IMR-90 (cell line): ENCODE results near the gene STK25. TPM values are rescaled to one million over a fixed set of nuclear protein-coding genes. Genes with fewer than 3 reads are reported as not detected.

Experiments used
- ATAC-seq: fragments of 200-7000 bp; cut with Tn5 transposase; 2 replicates; pipeline ENCODE4 v1.9.1; 2020; ENCODE audit warnings: low read depth, mild to moderate bottlenecking, moderate library complexity
- BruUV-seq: library from RNA; stranded (reverse); fragments of 400-500 nt; replicated peaks from 2 replicates; lab custom pipeline; 2021; lab: Mats Ljungman, UMichigan
- CTCF ChIA-PET: fragments of 300-600 bp; formaldehyde crosslinking; extraction: SDS; loops from one replicate; lab custom pipeline; 2021; ENCODE audit warnings: antibody characterized with exemption; lab: Yijun Ruan, JAX
- POLR2A ChIA-PET: fragments of 300-600 bp; sonication (Branson Sonifier 250); formaldehyde crosslinking; loops from one replicate; lab custom pipeline; 2022; ENCODE audit warnings: antibody characterized with exemption; ENCODE audit not compliant: unreplicated experiment; lab: Charles Lee
- DNase-seq: peaks from one replicate; pipeline ENCODE4 v3.0.0; 2013
- H2AFZ ChIP-seq: replicated peaks from 2 replicates; pipeline ENCODE3; 2013; ENCODE audit warnings: low read length, mild to moderate bottlenecking; ENCODE audit not compliant: poor library complexity
- H2AK5ac ChIP-seq: 2 replicates; pipeline ENCODE4 v1.6.1; 2013; ENCODE audit warnings: low read depth, low read length, inconsistent platforms
- H2AK9ac ChIP-seq: replicated peaks from 2 replicates; pipeline ENCODE3; 2013; ENCODE audit warnings: mild to moderate bottlenecking, low read depth, low read length, moderate library complexity; ENCODE audit not compliant: poor library complexity
- H2BK120ac ChIP-seq: 2 replicates; pipeline ENCODE4 v1.6.1; 2013; ENCODE audit warnings: low read depth, low read length, inconsistent platforms
- H2BK15ac ChIP-seq: 3 replicates; pipeline ENCODE4 v1.6.1; 2013; ENCODE audit warnings: low read depth, low read length, inconsistent platforms
- H2BK20ac ChIP-seq: 2 replicates; pipeline ENCODE4 v1.6.1; 2013; ENCODE audit warnings: low read depth, mild to moderate bottlenecking, inconsistent platforms, low read length, moderate library complexity
- H2BK5ac ChIP-seq: 2 replicates; pipeline ENCODE4 v1.6.1; 2013; ENCODE audit warnings: mild to moderate bottlenecking, low read depth, low read length, inconsistent platforms; ENCODE audit not compliant: poor library complexity, severe bottlenecking
- H3K14ac ChIP-seq: replicated peaks from 2 replicates; pipeline ENCODE4 v1.6.1; 2013; ENCODE audit warnings: low read depth, low read length, inconsistent platforms
- H3K18ac ChIP-seq: 2 replicates; pipeline ENCODE4 v1.6.1; 2013; ENCODE audit warnings: low read depth, low read length, control low read depth
- H3K23ac ChIP-seq: 2 replicates; pipeline ENCODE4 v1.6.1; 2013; ENCODE audit warnings: low read depth, low read length, inconsistent platforms
- H3K27ac ChIP-seq: 2 replicates; pipeline ENCODE4 v1.5.1; 2013; ENCODE audit warnings: mild to moderate bottlenecking, control low read depth, low read length; ENCODE audit not compliant: insufficient read depth
- H3K27me3 ChIP-seq: 2 replicates; pipeline ENCODE4 v1.6.1; 2013; ENCODE audit warnings: low read length; ENCODE audit not compliant: control insufficient read depth, insufficient read depth
- H3K36me3 ChIP-seq: 2 replicates; pipeline ENCODE4 v1.6.1; 2013; ENCODE audit warnings: low read length, mixed read lengths; ENCODE audit not compliant: control insufficient read depth, insufficient read depth
- H3K4ac ChIP-seq: 2 replicates; pipeline ENCODE4 v1.6.1; 2013; ENCODE audit warnings: low read depth, low read length, inconsistent platforms
- H3K4me1 ChIP-seq: 2 replicates; pipeline ENCODE4 v1.6.1; 2013; ENCODE audit warnings: low read length, mixed read lengths; ENCODE audit not compliant: control insufficient read depth, insufficient read depth
- H3K4me2 ChIP-seq: 2 replicates; pipeline ENCODE4 v1.6.1; 2013; ENCODE audit warnings: low read depth, mild to moderate bottlenecking, control low read depth, low read length, moderate library complexity
- H3K4me3 ChIP-seq: 2 replicates; pipeline ENCODE4 v1.5.1; 2013; ENCODE audit warnings: low read depth, mild to moderate bottlenecking, control low read depth, low read length, moderate library complexity; ENCODE audit not compliant: insufficient read depth
- H3K56ac ChIP-seq: 2 replicates; pipeline ENCODE4 v1.6.1; 2013; ENCODE audit warnings: low read length, inconsistent platforms; ENCODE audit not compliant: insufficient read depth; ENCODE audit errors: extremely low read depth
- H3K79me1 ChIP-seq, 2 experiments: 2 replicates each; pipeline ENCODE4 v1.6.1; 2013; ENCODE audit warnings: low read length in 2 of 2, inconsistent platforms in 1 of 2, low read depth in 1 of 2
- H3K9ac ChIP-seq: 2 replicates; pipeline ENCODE4 v1.6.1; 2013; ENCODE audit warnings: low read depth, low read length, control low read depth
- H3K9me1 ChIP-seq: 2 replicates; pipeline ENCODE4 v1.6.1; 2013; ENCODE audit warnings: low read length, inconsistent platforms; ENCODE audit not compliant: insufficient read depth
- H3K9me3 ChIP-seq: 2 replicates; pipeline ENCODE4 v1.6.1; 2013; ENCODE audit warnings: low read length; ENCODE audit not compliant: control insufficient read depth, insufficient read depth
- H4K20me1 ChIP-seq: 2 replicates; pipeline ENCODE4 v1.6.1; 2013; ENCODE audit warnings: low read length, inconsistent platforms; ENCODE audit not compliant: insufficient read depth
- H4K5ac ChIP-seq: 2 replicates; pipeline ENCODE4 v1.6.1; 2013; ENCODE audit warnings: mild to moderate bottlenecking, low read depth, low read length, control low read depth
- H4K8ac ChIP-seq, 2 experiments: 2 replicates each; pipeline ENCODE4 v1.6.1; 2013; ENCODE audit warnings: low read depth in 2 of 2, low read length in 2 of 2, control low read depth in 1 of 2, inconsistent platforms in 1 of 2
- H4K91ac ChIP-seq: 2 replicates; pipeline ENCODE4 v1.6.1; 2013; ENCODE audit warnings: low read depth, low read length, inconsistent platforms; ENCODE audit not compliant: insufficient read depth
- BHLHE40 ChIP-seq: fragments of 150-350 bp; IDR thresholded peaks from 2 replicates; pipeline ENCODE4 v1.6.1; 2016; ENCODE audit warnings: mild to moderate bottlenecking, low read depth, low read length
- FOS ChIP-seq: fragments of 150-350 bp; IDR thresholded peaks from 2 replicates; pipeline ENCODE4 v1.6.1; 2016; ENCODE audit warnings: low read depth, low read length
- MAFK ChIP-seq: IDR thresholded peaks from 2 replicates; pipeline ENCODE4 v1.6.1; 2012; ENCODE audit warnings: low read depth, low read length, improper control_type of control experiment
- MAZ ChIP-seq: IDR thresholded peaks from 2 replicates; pipeline ENCODE4 v1.6.1; 2012; ENCODE audit warnings: low read depth, mild to moderate bottlenecking, low read length, improper control_type of control experiment, moderate library complexity, borderline replicate concordance
- MXI1 ChIP-seq: IDR thresholded peaks from 2 replicates; pipeline ENCODE4 v1.6.1; 2012; ENCODE audit warnings: low read depth, mild to moderate bottlenecking, low read length, moderate library complexity, borderline replicate concordance
- NFE2L2 ChIP-seq: fragments of 150-350 bp; IDR thresholded peaks from 2 replicates; pipeline ENCODE4 v1.6.1; 2016; ENCODE audit warnings: low read depth, mild to moderate bottlenecking, low read length
- POLR2A ChIP-seq: IDR thresholded peaks from 2 replicates; pipeline ENCODE4 v1.6.1; 2012; ENCODE audit warnings: mild to moderate bottlenecking, low read depth, low read length
- RFX5 ChIP-seq: IDR thresholded peaks from 2 replicates; pipeline ENCODE4 v1.8.0; 2012; ENCODE audit warnings: low read depth, mild to moderate bottlenecking, low read length, moderate library complexity
- SMC3 ChIP-seq: fragments of 150-350 bp; IDR thresholded peaks from 2 replicates; pipeline ENCODE4 v1.6.1; 2016; ENCODE audit warnings: low read depth, mild to moderate bottlenecking, antibody characterized with exemption, low read length, moderate library complexity
- WGBS, 2 experiments: methylation state at CpG; one replicate each; pipeline versions ENCODE4 v1.1.5 to v1.1.7; 2013; ENCODE audit warnings: missing lambda C conversion rate in 2 of 2; ENCODE audit not compliant: insufficient read length in 1 of 2; ENCODE audit errors: extremely low coverage in 2 of 2; 5-methylcytosine and 5-hydroxymethylcytosine counted together
- dilution Hi-C: fragments of 300-500 bp; cut with HindIII; formaldehyde crosslinking; loops from one replicate; pipeline ENCODE4 v1.14.3; 2018; ENCODE audit warnings: low sequenced_read_pairs; ENCODE audit not compliant: unreplicated experiment
- in situ Hi-C: fragments of 300-500 bp; cut with MboI; formaldehyde crosslinking; loops from 3 replicates; pipeline ENCODE4 v1.14.3; 2019; ENCODE audit warnings: low sequenced_read_pairs, inconsistent platforms, mixed read lengths
- intact Hi-C: fragments of 100-400 bp; cut with micrococcal nuclease; formaldehyde crosslinking; loops from 2 replicates; pipeline ENCODE4 v1.10.0; 2022
- polyA plus RNA-seq, 3 experiments: library from polyadenylated mRNA; depleted of rRNA; stranded (reverse); fragments of >200 nt; gene quantifications; 2 replicates each; pipeline ENCODE4 v1.2.3, GENCODE V29; 2012; ENCODE audit warnings: low replicate concordance in 1 of 3
- total RNA-seq: library from RNA; depleted of rRNA; stranded (reverse); fragments of >200 nt; gene quantifications from 2 replicates; pipeline ENCODE4 v1.2.3, GENCODE V29; 2012
- TF ChIP-seq, protein P1 (sequence below): fragments of 150-350 bp; IDR thresholded peaks from 2 replicates; pipeline ENCODE4 v1.6.1; 2017; ENCODE audit warnings: mild to moderate bottlenecking, antibody characterized with exemption, low read length, low read depth
- TF ChIP-seq, protein P2 (sequence below): conservative IDR thresholded peaks from 2 replicates; pipeline ENCODE4 v1.5.1; 2012; ENCODE audit warnings: mild to moderate bottlenecking, low read depth, low read length, improper control_type of control experiment

The STK25 gene
- total and polyA plus RNA-seq, 2 of the 4 experiments (the other 2 are of a cell fraction) = 258 to 392 TPM

- TF ChIP-seq MAFK = no peak
- no peak for TF ChIP-seq POLR2A
- TF ChIP-seq, protein P1, sequence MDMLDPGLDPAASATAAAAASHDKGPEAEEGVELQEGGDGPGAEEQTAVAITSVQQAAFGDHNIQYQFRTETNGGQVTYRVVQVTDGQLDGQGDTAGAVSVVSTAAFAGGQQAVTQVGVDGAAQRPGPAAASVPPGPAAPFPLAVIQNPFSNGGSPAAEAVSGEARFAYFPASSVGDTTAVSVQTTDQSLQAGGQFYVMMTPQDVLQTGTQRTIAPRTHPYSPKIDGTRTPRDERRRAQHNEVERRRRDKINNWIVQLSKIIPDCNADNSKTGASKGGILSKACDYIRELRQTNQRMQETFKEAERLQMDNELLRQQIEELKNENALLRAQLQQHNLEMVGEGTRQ = no peak
Measured at GRCh38 chr2:241553512-241553830, 45.1 kb upstream of the STK25 start (continued).

DNA sequence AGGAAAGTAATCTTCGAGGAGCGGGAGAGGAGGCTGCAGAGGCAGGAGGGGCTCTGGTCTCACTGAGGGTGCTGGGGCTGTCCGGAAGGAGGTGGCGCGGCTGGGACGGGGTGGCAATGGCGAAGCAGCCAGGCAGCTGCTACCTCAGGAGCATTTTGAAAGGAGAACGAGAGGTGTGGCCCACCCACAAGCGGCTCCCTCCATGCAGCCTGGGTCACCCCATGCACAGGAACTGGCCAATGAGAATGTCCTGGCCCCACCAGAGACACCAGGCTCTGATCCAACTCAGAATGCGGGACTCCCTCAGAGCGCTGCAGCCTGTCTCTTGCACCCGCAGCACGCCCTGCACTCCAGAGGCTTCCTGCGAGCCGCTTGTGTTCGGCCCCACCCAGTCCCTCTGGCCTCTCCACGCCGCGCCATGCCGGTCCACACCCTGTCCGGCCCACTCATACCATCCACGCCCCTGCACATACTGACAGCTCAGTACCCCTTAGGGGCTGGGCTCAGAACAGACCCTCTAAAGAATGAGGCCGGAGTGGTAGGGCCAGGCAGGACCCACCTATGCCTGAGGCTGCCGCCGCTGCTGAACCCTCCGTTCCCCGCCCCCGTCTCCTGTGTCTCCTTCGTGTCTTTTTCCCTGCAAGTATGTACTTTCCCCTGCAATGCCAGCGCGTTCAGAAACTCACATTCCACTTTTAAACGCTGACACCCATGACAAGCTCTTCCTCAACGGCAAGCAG lies 43.8 kb upstream of the STK25 start:
- no peak overlapping the region for H2AK9ac ChIP-seq
- TF ChIP-seq RFX5 = no peak
- no peak for TF ChIP-seq NFE2L2
- no peak for TF ChIP-seq FOS
- TF ChIP-seq BHLHE40 = no peak
- TF ChIP-seq, protein P2, sequence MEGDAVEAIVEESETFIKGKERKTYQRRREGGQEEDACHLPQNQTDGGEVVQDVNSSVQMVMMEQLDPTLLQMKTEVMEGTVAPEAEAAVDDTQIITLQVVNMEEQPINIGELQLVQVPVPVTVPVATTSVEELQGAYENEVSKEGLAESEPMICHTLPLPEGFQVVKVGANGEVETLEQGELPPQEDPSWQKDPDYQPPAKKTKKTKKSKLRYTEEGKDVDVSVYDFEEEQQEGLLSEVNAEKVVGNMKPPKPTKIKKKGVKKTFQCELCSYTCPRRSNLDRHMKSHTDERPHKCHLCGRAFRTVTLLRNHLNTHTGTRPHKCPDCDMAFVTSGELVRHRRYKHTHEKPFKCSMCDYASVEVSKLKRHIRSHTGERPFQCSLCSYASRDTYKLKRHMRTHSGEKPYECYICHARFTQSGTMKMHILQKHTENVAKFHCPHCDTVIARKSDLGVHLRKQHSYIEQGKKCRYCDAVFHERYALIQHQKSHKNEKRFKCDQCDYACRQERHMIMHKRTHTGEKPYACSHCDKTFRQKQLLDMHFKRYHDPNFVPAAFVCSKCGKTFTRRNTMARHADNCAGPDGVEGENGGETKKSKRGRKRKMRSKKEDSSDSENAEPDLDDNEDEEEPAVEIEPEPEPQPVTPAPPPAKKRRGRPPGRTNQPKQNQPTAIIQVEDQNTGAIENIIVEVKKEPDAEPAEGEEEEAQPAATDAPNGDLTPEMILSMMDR = no peak
- no peak for TF ChIP-seq MAZ
- TF ChIP-seq MXI1 = no peak
- TF ChIP-seq SMC3 = no peak
- no peak overlapping the region for H3K18ac ChIP-seq
- no peak overlapping the region for H2BK120ac ChIP-seq
- H4K8ac ChIP-seq = no peak overlapping the region
- no peak overlapping the region for H2BK15ac ChIP-seq
- H2AFZ ChIP-seq = no peak overlapping the region
- dilution Hi-C loops = no loop called here
- H3K79me1 ChIP-seq = peaks cover 0 to 15% of the 10 kb centered on the region in 2 experiments; a peak in 2 of 4 replicates
- intact Hi-C loops = no loop called here
- peaks cover 18% of the 10 kb centered on the region for H3K9me1 ChIP-seq
- no peak overlapping the region for H3K27ac ChIP-seq
- 0 out of 2 replicates have a peak overlapping the region, but pooled peaks have one; percentile 18 for H2AK5ac ChIP-seq
- no peak overlapping the region for H3K23ac ChIP-seq
- H3K4me2 ChIP-seq = no peak overlapping the region
- no peaks in the 10 kb centered on the region for H3K9me3 ChIP-seq
- H2BK20ac ChIP-seq = no peak overlapping the region; the same call in 1 of the 2 replicates
- no peak overlapping the region for H3K9ac ChIP-seq
- peaks cover 27% of the 10 kb centered on the region for H3K4me1 ChIP-seq
- ATAC-seq (no peak), DNase-seq (no peak)
- no peak overlapping the region for H3K56ac ChIP-seq
- in situ Hi-C loops = no loop called here
- ChIA-PET CTCF (no interaction called here), POLR2A (no interaction called here)
- no peak overlapping the region for H4K5ac ChIP-seq
- no peak overlapping the region for H2BK5ac ChIP-seq
- 85% methylated on average over 15 of the region's 33 CpGs; no CpG with 5 or more reads in 1 of the 2 experiments for WGBS, 2 experiments
- H3K27me3 ChIP-seq = no peaks in the 10 kb centered on the region
- H3K36me3 ChIP-seq = no peaks in the 10 kb centered on the region
- H3K4me3 ChIP-seq = no peak overlapping the region
- H3K14ac ChIP-seq = no peak overlapping the region
- no TSS peak for BruUV-seq
- no peak overlapping the region for H3K4ac ChIP-seq
- H4K20me1 ChIP-seq = peaks cover 3% of the 10 kb centered on the region; the same call in 1 of the 2 replicates
- no peak overlapping the region for H4K91ac ChIP-seq
